ENCODE results near the gene USP12.

The USP12 gene

GRCh38 chr13:27039171-27039701 lies 132.4 kb downstream of the USP12 start:
- in situ Hi-C loops (cut with MboI; ENCODE audit: low sequenced_read_pairs), result no loop called here

- in situ Hi-C loops (cut with MboI; ENCODE audit: low sequenced_read_pairs), result no loop called here
Measured at GRCh38 chr13:27038323-27038722, 133.3 kb downstream of the USP12 start.

- in situ Hi-C loops (cut with MboI; ENCODE audit: low sequenced_read_pairs), result no loop called here
Measured at GRCh38 chr13:27037571-27037970, 134.0 kb downstream of the USP12 start.

GRCh38 chr13:27037171-27037570 lies 134.4 kb downstream of the USP12 start:
- in situ Hi-C loops (cut with MboI; ENCODE audit: low sequenced_read_pairs), result no loop called here

GRCh38 chr13:27036236-27036981 lies 135.2 kb downstream of the USP12 start:
- in situ Hi-C loops (cut with MboI; ENCODE audit: low sequenced_read_pairs), result no loop called here

GRCh38 chr13:27035892-27036235 lies 135.7 kb downstream of the USP12 start:
- in situ Hi-C loops (cut with MboI; ENCODE audit: low sequenced_read_pairs), result no loop called here

- in situ Hi-C loops (cut with MboI; ENCODE audit: low sequenced_read_pairs), result no loop called here
Measured at GRCh38 chr13:27034678-27035111, 136.9 kb downstream of the USP12 start.

- in situ Hi-C loops (cut with MboI; ENCODE audit: low sequenced_read_pairs), result no loop called here
Measured at GRCh38 chr13:27028683-27029480, 142.7 kb downstream of the USP12 start.

GRCh38 chr13:27027086-27027667 lies 144.4 kb downstream of the USP12 start:
- in situ Hi-C loops (cut with MboI; ENCODE audit: low sequenced_read_pairs), result no loop called here

- in situ Hi-C loops (cut with MboI; ENCODE audit: low sequenced_read_pairs), result no loop called here
Measured at GRCh38 chr13:27026396-27026795, 145.2 kb downstream of the USP12 start.

GRCh38 chr13:27024776-27025492 lies 146.7 kb downstream of the USP12 start:
- in situ Hi-C loops (cut with MboI; ENCODE audit: low sequenced_read_pairs), result no loop called here

GRCh38 chr13:27024074-27024461 lies 147.5 kb downstream of the USP12 start:
- in situ Hi-C loops (cut with MboI; ENCODE audit: low sequenced_read_pairs), result no loop called here

GRCh38 chr13:27023385-27024073 lies 148.1 kb downstream of the USP12 start:
- in situ Hi-C loops (cut with MboI; ENCODE audit: low sequenced_read_pairs), result no loop called here

GRCh38 chr13:27022571-27023311 lies 148.9 kb downstream of the USP12 start:
- in situ Hi-C loops (cut with MboI; ENCODE audit: low sequenced_read_pairs), result no loop called here

- in situ Hi-C loops (cut with MboI; ENCODE audit: low sequenced_read_pairs), result no loop called here
Measured at GRCh38 chr13:27020415-27020814, 151.2 kb downstream of the USP12 start.

GRCh38 chr13:27018882-27019281 lies 152.7 kb downstream of the USP12 start:
- in situ Hi-C loops (cut with MboI; ENCODE audit: low sequenced_read_pairs), result no loop called here

- in situ Hi-C loops (cut with MboI; ENCODE audit: low sequenced_read_pairs), result no loop called here
Measured at GRCh38 chr13:27018344-27018861, 153.2 kb downstream of the USP12 start.

GRCh38 chr13:27016875-27017274 lies 154.7 kb downstream of the USP12 start:
- in situ Hi-C loops (cut with MboI; ENCODE audit: low sequenced_read_pairs), result no loop called here

All from HL-60/S4 treated with phorbol 12-myristate 13-acetate at 8.2 ng/mL for 4 days and 3 days (cell line).